Non-pigmented ciliary epithelial cell (primary cell): Measurements from ENCODE around the gene OAS1.
A peak's percentile ranks its signal among the peaks of the same experiment; 100 is the strongest.

Source experiments
- DNase-seq: peaks from one replicate; pipeline ENCODE4 v3.0.0-alpha.2; 2010; ENCODE audit warnings: low read depth

OAS1 gene

DNA sequence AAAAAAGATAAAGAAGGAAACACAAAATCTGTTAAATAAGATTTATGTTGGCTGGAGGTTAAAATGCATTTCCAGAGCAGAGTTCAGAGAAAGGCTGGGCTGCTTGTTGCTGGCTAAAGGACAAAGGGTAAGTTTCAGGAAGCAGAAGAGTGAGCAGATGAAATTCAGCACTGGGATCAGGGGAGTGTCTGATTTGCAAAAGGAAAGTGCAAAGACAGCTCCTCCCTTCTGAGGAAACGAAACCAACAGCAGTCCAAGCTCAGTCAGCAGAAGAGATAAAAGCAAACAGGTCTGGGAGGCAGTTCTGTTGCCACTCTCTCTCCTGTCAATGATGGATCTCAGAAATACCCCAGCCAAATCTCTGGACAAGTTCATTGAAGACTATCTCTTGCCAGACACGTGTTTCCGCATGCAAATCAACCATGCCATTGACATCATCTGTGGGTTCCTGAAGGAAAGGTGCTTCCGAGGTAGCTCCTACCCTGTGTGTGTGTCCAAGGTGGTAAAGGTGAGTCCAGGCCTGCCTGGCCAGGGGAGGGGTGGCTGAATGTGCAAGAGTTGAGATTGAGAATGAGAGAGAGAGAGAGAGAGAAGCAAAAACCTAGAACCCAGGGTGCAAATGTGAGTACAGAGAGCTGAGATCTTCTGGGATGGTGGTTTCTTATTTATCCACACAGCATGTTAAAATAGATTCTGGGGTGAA lies at the start of gene OAS1:
TSS of gene OAS1 (plus strand) at position 251 of the 703 bp plus-strand sequence. CDS start at position 329, 78 bp downstream.
- DNase-seq, result peak; percentile 22

DNA sequence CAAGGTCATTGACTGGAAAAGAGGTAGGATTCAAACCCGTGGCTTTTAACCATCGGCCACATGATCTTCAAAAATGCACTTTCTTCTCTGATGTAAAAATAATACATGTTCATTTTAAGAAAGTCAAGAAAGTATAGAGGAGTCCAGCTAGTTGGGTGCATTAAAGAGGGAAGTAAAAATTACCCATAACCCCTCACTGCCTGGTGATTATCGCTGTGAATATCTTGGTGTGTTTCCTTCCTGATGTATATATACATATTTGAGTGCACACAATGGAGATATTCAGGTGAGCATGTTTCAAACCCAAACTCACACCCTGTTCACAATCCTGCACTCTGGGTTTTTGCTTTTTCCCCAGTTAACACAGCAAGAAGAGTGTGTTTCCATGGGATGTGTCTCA lies 47.5 kb upstream of the OAS1 start:
- DNase-seq, result no peak

DNA sequence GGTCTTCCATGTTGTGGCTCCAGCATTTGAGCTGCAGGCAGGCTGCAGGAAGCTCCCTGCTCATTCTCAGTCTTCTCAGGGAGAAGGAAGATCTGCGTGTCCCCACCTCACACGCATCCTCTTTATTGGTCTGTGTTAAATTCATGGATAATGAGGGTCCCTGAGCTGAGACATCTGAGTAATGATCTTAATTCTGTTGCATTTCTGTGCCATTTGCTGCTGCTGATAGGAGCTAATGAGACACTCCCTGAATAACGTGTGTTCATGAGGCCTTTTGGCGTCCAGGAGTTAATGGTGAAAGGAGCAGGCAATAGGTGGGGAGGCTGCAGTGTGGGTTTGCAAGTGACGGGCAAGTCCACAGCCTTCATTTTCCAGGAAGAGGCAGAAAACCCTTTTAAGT lies 46.6 kb upstream of the OAS1 start:
- DNase-seq, result no peak

DNA sequence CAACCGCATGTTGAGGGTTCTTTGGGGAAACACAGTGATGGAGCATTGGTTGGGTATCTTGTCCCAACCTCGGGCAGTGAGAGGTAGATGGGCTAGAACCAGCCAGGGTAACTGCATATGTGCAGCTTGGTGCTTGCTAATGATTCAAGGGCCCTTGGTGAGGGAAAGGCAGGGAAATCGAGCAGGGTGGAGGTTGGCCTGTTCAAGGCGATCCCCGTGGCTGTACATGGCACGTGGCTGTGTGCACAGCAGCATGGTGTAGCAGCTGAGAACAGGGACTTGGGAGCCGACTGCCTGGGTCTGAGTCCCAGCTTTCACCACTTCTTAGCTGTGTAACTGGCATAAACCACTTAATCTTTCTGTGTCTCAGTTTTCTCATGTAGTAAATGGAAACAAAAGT lies 45.5 kb upstream of the OAS1 start:
- DNase-seq, result no peak

DNA sequence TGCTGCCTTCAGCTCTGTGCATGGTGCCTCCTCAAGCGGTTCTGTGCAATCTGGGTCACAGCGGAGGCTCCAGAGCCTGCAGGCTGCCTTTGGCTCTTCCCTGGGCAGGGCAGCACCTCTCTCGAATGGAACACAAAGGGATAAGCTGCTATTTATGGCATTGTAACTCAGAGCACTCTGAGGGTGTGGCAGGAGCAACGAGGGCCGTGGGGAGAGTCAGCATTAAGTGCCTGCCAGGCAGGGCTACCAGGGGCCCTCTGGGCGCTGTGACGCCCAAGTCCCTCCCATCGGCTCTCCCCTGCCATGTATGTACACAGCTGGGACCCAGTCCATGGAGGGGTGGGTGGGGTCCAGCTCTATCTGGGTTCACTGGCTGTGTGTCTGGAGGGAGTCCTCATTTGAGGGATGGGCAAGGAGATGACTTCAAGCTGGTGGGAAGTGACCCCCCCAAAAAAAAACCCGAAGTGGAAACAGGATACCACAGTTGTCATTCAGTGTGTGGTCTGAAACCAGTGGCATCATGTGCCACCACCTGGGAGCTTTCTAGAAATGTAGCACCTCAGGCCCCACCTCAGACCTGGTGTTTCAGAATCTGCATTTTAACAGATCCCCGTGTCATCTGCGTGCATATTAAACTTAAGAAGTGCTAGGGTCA lies 44.0 kb upstream of the OAS1 start:
- no peak for DNase-seq

DNA sequence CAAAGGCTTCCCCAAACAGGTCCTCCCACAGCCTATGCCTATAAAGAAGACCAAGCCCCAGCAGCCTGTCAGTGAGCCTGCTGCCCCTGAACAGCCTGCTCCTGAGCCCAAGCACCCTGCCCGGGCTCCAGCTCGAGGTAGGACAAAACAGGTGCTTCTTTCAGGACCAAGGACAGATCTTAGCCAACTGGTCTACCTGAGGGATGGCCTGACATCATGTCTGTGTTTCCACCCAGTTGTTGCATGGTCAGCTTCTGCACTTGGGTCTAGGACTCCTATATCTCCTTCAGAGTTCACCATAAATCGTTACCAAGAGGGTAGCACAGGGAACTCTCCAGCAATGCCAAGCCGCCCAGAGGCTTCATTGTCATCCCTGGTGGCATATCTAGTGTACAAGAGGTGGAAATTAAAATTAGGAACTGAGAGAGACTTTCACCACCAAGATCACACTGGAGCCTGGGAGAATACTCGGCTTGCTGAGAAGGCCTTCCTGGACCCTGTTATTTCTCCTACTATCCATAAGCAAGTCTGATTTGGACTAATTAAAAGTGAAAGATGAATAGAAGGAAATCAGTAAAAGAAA lies 38.2 kb upstream of the OAS1 start:
- no peak for DNase-seq

DNA sequence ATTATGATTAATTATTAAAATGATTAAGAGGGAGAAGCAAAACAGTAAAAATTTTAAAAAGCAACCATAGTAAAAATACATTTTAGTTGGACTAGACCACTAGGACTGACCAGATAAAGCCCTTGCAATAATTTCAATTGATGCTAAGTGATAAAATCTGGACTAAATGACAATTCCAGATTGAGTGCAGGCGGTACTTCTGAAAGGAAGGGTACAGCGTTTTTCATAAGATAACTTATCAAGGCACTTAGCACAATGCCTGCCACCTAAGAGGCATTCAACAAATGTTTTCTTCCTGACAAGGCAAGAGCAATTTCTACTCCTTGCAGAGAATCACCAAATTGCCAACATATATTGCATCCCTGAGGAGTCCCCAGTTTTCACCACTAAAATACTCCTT lies 37.7 kb upstream of the OAS1 start:
- no peak for DNase-seq

DNA sequence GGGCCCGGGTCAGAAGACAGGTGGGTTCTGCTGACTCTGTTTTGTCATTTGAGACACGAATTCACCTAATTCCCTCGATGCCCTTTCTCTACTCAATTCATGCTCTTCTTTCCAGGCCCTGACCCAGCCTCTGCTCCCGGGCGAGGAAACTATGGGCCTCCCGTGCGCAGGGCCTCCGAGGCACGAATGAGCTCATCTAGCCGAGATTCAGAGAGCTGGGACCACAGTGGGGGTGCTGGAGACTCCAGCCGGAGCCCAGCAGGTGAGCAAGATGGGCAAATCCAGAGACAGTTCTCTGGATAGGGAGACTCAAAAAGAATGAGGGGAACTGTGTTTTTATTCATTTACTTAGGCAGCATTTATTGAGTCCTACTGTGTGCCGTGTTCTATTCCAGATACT lies 37.0 kb upstream of the OAS1 start:
- DNase-seq, result no peak

DNA sequence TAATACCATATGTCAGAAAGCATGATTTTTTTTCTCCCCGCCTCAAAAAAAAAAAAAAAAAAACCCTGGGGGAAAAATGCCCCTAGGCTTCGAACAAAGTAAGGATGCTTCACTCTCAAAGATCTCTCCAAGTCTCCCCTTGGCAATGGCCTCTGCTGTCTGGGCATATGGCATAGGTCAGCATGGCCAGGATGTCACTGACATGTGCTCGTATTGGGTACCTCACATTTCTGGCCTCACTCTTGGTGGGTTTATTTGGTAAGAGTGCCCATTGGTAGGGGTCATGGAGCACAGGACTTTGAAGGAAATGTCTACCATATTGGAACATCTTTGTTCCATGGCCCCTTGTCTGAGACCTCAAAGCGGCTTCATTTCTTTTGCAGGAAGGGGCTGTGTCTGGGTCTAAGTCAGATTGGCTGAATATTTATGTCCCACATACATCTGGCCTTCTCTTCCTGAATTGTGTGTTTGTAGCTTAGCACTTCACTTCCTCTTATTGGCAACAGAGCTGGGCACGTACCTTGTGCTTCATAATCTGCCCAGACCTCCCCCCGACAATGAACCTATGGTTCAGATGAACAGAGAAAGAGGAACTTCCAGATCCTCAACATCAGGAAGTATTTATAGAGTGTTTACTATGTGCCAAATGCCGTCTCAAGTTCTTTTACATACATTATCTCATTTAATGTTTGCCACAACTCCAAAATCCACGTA lies 36.3 kb upstream of the OAS1 start:
- no peak for DNase-seq

DNA sequence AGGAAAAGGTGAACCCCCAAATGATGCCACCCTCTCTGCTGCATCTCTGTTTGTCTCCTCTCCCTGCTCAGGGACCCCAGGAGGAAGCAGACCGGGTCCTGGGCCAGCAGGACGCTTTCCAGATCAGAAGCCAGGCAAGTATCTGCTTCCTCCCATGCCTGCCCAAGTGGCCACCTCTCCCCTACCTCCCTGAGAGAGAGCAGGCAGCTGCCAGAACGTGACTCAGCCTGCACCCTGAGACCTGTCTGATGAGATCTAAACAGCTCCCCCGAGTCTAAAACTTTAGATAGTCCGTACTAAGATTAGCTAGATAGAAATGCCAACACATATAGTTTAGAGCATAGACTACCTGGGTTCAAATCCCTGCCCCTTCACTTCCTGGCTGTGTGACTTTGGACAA lies 31.2 kb upstream of the OAS1 start:
- no peak for DNase-seq

DNA sequence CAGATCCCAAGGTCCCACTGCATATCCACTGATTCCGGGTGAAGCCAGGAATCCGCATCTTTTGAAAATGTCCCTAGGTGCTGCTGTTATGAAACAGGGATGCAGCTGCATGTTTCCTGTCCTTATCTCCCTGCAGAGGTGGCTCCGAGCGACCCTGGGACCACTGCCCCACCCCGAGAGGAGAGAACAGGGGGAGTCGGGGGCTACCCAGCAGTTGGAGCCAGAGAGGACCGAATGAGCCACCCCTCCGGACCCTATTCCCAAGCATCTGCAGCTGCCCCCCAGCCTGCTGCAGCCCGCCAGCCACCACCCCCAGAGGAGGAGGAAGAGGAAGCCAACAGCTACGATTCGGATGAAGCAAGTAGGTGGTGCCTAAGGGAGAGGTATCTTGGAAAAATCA lies 30.3 kb upstream of the OAS1 start:
- DNase-seq, result no peak

DNA sequence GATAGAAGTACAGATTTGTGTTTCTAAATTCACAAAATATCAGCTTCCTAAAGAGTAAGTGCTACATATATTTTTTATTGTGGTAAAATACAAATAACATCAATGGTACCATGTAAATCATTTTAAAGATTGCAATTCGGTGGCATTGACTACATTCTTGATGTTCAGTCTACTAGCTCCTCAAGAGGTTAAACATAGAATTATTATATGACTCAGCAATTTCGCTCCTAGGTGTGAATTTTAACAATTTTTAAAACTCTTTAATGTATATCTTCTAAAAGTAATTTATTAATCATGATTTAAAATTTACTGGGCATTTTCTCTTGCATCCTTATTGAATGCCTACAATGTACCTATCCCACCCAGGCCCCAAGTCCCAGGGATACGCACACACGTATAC lies 29.8 kb upstream of the OAS1 start:
- DNase-seq, result no peak

DNA sequence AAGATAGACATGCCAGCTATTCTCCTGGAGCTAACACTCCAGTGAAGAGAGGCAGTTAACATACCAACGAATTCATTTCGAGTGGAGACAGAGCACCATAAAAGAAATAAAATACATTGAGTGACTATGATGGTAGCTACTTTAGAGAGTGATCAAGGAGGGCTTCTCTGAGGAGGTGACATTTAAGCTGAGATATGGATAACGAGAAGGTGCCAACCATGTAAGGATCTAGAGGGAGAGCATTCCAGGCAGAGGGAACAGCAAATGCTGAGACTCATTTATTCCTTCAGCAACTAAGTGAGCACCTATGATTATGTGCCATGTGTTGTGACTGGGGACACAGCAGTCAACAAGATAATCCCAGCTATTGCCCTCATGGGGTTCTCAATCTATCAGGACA lies 28.3 kb upstream of the OAS1 start:
- no peak for DNase-seq

DNA sequence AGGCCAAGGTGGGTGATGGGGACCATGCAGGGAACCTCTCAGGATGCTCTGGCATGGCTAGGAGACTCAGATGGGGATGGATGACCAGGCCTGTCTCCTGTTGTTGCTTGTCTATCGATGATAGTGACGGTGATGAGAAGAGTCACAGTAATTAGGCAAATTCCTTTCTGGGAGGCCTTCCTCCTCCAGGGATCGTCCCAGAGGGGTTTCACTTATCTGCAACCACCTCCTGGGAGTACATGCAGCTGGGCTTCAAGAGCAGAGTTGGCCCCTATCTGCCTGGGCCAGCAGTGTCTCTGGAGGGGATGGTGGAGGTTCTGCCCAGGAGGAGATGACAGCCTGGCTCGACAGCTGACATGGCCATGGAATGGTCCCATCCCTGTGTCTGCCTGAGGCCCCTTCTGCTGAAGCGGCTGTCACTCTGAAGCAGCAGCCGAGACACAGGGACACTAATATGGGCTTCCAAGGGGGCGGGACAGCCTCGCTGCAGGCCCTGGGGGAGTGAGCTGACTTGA lies 27.5 kb upstream of the OAS1 start:
- DNase-seq, result no peak

DNA sequence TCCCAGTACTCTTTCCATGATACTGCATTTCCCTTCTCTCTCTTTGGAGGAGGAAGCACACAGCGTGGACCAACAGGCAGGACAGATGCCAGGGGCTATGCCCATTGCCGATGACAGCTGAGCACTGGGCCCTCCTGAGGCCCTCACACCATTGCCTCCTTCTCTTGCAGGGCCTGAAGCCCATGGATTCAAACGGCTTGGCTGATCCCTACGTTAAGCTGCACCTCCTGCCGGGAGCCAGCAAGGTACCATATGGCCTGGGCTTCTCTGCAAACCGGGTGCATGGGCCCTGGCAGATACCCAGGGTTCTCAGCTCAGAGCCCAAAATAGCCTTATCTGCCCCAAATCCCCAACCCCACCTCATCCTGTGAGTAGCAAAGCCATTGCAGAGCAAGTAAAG lies 25.2 kb upstream of the OAS1 start:
- no peak for DNase-seq

DNA sequence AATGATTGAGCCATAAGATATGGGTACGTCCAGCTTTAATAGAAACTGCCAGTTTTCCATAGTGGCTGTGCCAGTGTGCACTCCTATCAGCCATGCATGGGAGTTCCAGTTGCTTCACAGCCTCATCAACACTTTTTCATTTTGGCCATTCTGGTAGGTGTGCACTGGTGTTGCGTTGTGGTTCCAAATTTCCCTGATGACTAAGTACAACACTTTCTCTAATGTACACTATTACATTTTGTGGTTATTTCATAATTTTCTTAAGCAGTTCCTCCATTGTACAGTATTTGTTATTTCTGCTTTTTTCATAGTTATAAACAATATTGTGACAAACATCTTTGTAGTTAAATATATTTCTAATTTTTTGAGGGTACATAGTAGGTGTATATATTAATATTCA lies 21.5 kb upstream of the OAS1 start:
- DNase-seq, result no peak

DNA sequence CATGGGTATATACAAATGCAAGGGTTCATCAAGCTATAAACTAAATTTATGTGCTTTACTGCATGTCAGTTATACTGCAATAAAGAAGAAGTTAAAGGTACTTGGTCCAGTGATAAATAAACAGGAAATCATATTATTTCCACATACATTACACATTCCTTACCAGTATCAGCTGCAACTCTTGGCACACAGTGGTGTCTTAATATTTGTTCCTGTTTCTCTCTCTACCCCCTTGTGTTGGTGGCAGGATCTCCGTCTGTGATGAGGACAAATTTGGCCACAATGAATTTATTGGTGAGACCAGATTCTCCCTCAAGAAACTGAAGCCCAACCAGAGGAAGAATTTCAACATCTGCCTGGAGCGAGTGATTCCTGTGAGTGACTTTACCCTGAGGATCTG lies 19.2 kb upstream of the OAS1 start:
- no peak for DNase-seq

DNA sequence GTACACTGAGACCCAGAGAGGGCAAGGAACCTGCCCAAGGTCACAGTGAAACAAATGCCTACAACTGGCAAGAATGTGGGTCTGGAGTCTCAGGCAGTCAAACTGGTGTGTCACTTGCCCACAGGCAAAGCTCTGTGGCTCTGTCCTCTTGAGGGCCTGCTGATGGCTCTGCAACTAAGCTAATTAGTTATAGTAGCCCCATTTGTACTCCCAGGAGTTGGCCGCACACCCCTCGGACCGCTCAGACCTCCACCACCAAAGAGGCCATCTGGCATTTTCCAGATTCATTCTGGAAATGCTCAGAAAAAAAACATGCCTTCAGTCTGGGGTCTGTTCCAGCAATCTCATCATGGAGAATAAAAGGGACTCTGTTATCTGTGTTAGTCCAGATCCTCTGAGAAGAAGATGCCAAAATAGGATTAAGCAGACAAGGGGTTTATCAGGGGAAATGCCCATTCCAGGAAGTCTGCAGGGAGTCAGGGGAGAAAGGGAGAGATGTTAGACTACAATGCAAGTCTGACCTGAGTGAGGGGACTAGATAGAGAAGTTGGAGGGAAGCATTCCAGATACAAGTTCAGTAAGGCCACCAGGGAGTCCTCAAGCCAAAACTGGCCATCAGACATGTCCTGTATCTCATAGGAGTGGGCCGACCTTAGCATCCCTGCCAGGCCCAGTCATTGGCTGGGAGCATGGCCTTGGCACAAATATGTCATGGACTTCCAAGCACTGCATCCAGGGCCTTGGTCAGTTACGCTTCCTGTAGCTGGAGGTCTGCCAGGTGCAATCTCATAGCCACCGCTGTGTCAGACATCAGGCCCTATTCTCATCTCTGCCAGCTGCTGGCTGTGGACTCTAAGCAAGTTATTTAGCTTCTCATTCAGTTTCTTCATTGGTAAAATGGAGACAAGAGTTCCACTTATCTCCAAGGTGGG lies 15.4 kb upstream of the OAS1 start:
- DNase-seq, result no peak

DNA sequence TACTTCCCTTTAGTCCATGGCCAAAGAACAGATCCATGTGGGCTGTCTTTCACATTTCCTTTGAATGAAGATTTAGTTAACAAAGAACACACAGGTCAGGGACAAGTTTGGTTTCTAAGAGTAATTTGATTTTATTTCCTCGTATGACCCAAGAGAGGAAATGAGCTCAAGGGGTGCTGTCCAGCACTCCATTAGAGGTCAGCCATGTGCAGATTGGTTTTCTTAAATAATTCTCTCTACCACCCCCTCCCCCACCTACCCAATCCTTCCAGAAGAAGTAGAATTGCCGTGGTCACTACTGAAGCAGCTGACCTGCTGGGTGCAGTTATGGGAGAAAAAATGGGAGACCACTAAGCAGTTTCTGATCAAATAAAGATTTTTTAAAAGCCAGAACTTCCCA lies 13.9 kb upstream of the OAS1 start:
- DNase-seq, result no peak

DNA sequence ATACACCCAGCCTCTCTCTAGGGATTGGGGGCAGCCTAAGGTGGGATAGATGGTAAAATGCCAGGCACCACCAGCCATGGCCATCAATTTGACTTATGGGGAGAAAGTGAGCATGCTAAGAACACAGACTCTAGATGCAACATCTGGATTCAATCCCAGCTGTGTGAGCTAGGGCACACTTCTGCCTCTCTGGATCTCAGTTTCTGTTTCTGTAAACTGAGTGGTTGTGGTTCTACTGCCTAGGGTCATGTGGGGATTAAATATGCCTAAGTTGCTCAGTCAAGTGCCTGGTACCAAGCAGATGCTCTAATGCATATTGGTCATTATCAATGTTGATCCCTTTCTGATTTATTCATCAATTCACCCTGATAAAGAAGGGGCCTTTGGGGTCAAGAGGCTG lies 12.6 kb upstream of the OAS1 start:
- no peak for DNase-seq

DNA sequence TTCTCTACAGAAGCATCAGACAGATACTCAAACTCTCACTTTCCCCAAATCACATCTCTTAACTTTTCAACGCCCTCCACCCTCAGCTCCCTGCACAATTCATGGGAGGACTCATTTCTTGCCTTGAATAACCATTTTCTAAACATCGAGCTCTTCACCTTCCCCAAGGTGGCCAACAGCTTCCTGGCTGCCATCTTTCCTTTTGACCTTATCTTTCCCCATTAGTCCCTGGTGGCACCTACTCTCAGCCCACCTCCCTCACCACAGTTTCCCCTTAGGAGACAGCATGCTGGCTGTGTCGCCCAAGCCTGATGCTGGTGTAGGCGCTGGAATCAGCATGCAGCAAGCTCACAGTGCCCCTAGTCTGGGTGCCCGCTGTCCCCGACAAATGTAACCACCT lies 8.4 kb upstream of the OAS1 start:
- no peak for DNase-seq
